ENCODE results near the gene ZG16B.
A peak's percentile ranks its signal among the peaks of the same experiment; 100 is the strongest.

The ZG16B gene

GRCh38 chr16:2855536-2855935 is 25.4 kb downstream of the ZG16B start (continued):
- TF ChIP-seq RBAK (tag by site-specific recombination; IDR thresholded peaks at IDR 0.05), result no peak
- TF ChIP-seq ZNF548 (tag by site-specific recombination; IDR thresholded peaks at IDR 0.05), result no peak

- H3K36me3 ChIP-seq (ENCODE audit: control insufficient read depth in 2 of 2, insufficient read depth in 1 of 2, low read length in 2 of 2), result no peaks in the 10 kb centered on the region
- TF ChIP-seq SP3 (tag by site-specific recombination; IDR thresholded peaks at IDR 0.05) (peak; percentile 88), ZNF366 (tag by site-specific recombination; conservative IDR thresholded peaks at IDR 0.05) (peak; percentile 94), ZNF23 (tag by site-specific recombination; IDR thresholded peaks at IDR 0.05; ENCODE audit: borderline replicate concordance) (no peak), SP2 (tag by site-specific recombination; IDR thresholded peaks at IDR 0.05) (peak; percentile 39), ZFHX2 (tag by site-specific recombination; conservative IDR thresholded peaks at IDR 0.05) (peak; percentile 94), PRDM4 (tag by site-specific recombination; IDR thresholded peaks at IDR 0.05) (no peak), HOXA7 (CRISPR knock-in tag; IDR thresholded peaks at IDR 0.05; ENCODE audit: borderline replicate concordance) (no peak), ZBTB7A (tag by site-specific recombination; IDR thresholded peaks at IDR 0.05; ENCODE audit: low read depth) (0 out of 2 replicates have a peak, but pooled peaks have one; percentile 25), ZXDB (tag by site-specific recombination; IDR thresholded peaks at IDR 0.05) (no peak), EGR2 (tag by site-specific recombination; IDR thresholded peaks at IDR 0.05; ENCODE audit: low read depth) (peak; percentile 95), ZFP69B (tag by site-specific recombination; IDR thresholded peaks at IDR 0.05) (peak; percentile 29; the same call in 1 of the 2 replicates), ZNF530 (tag by site-specific recombination; IDR thresholded peaks at IDR 0.05; ENCODE audit: low read depth) (peak; percentile 29; the same call in 1 of the 2 replicates), SCRT1 (tag by site-specific recombination; IDR thresholded peaks at IDR 0.05; ENCODE audit: borderline replicate concordance) (no peak), ZNF146 (tag by site-specific recombination; IDR thresholded peaks at IDR 0.05) (no peak)
- ChIA-PET POLR2A (interaction anchor here (0.6 to 0.9 kb wide), 2 partner anchors 17 to 78 kb away, joined by 3 to 4 read pairs; no protein-coding TSS in a partner anchor), CTCF (interaction anchor here (0.6 to 0.7 kb wide), 2 partner anchors 22 to 1039 kb away, joined by 4 to 5 read pairs; no protein-coding TSS in a partner anchor)
- no peak overlapping the region for H3K4me3 ChIP-seq (ENCODE audit: low read depth, low read length)
- H3K27ac ChIP-seq (ENCODE audit: extremely low read depth, low read depth, low read length), result no peak overlapping the region
- no peaks in the 10 kb centered on the region for H3K9me3 ChIP-seq (ENCODE audit: control insufficient read depth, insufficient read depth, low read depth, low read length)
- no peaks in the 10 kb centered on the region for H3K4me1 ChIP-seq (ENCODE audit: control insufficient read depth, insufficient read depth, low read length)
Observed at GRCh38 chr16:2856061-2856670, 26.1 kb downstream of the ZG16B start.

- H3K36me3 ChIP-seq (ENCODE audit: control insufficient read depth in 2 of 2, insufficient read depth in 1 of 2, low read length in 2 of 2), result no peaks in the 10 kb centered on the region
- CTCF ChIA-PET, result interaction anchor here (0.6 to 0.7 kb wide), 2 partner anchors 23 to 1040 kb away, joined by 4 to 5 read pairs; no protein-coding TSS in a partner anchor
- H3K27ac ChIP-seq (ENCODE audit: extremely low read depth, low read depth, low read length), result no peak overlapping the region
- POLR2A ChIA-PET, result interaction anchor here (0.6 to 0.9 kb wide), 2 partner anchors 17 to 78 kb away, joined by 3 to 4 read pairs; no protein-coding TSS in a partner anchor
- 0 out of 2 replicates have a peak, but pooled peaks have one; percentile 3 for TF ChIP-seq ZBTB7A (tag by site-specific recombination; IDR thresholded peaks at IDR 0.05; ENCODE audit: low read depth)
- no peak for TF ChIP-seq PBX3 (CRISPR knock-in tag; IDR thresholded peaks at IDR 0.05)
- no peak for TF ChIP-seq ZNF248 (tag by site-specific recombination; IDR thresholded peaks at IDR 0.05)
- 0 out of 2 replicates have a peak, but pooled peaks have one; percentile 6 for TF ChIP-seq ZNF366 (tag by site-specific recombination; conservative IDR thresholded peaks at IDR 0.05)
- TF ChIP-seq BCL11B (tag by site-specific recombination; IDR thresholded peaks at IDR 0.05; ENCODE audit: low read depth), result no peak
- no peak overlapping the region for H3K4me3 ChIP-seq (ENCODE audit: low read depth, low read length)
- no peaks in the 10 kb centered on the region for H3K9me3 ChIP-seq (ENCODE audit: control insufficient read depth, insufficient read depth, low read depth, low read length)
- no peaks in the 10 kb centered on the region for H3K4me1 ChIP-seq (ENCODE audit: control insufficient read depth, insufficient read depth, low read length)
Observed at GRCh38 chr16:2856686-2857450, 26.8 kb downstream of the ZG16B start.
